Measurements from ENCODE around the gene ZC3H6. TPM values are rescaled to one million over a fixed set of nuclear protein-coding genes. Genes with fewer than 3 reads are reported as not detected.

The ZC3H6 gene
- total RNA-seq, 4 donors from 2014 or later: 1.6 to 9.0 (median 2.6) TPM

GRCh38 chr2:112304298-112304941, 29.0 kb downstream of the ZC3H6 start:
- 74 to 80% methylated on average over 2 of the region's 2 CpGs for WGBS, 2 donors
- Histone ChIP-seq H3K9me3 (no peaks in the 10 kb centered on the region), H3K36me3 (peaks cover 0 to 69% (median 2%) of the 10 kb centered on the region in 3 donors), H3K27me3 (no peaks in the 10 kb centered on the region), H3K27ac (peak overlapping the region in 3 of 4 donors; percentile 0 to 22 (median 11)), H3K4me3 (no peak overlapping the region), H3K4me1 (no peaks in the 10 kb centered on the region)
- intact Hi-C loops (cut with DNase I): no loop called here
- no peak for DNase-seq
- TF ChIP-seq POLR2A (IDR thresholded peaks at IDR 0.05) (no peak), CTCF (IDR thresholded peaks at IDR 0.05) (no peak)

GRCh38 chr2:112305132-112305531, 29.7 kb downstream of the ZC3H6 start:
- peaks cover 0 to 75% (median 2%) of the 10 kb centered on the region in 3 donors for H3K36me3 ChIP-seq
- intact Hi-C loops (cut with DNase I): no loop called here
- H3K4me1 ChIP-seq: no peaks in the 10 kb centered on the region
- no peaks in the 10 kb centered on the region for H3K27me3 ChIP-seq
- H3K4me3 ChIP-seq: no peak overlapping the region
- TF ChIP-seq CTCF (IDR thresholded peaks at IDR 0.05) (no peak), POLR2A (IDR thresholded peaks at IDR 0.05) (no peak)
- no peak overlapping the region for H3K27ac ChIP-seq
- H3K9me3 ChIP-seq: no peaks in the 10 kb centered on the region
- DNase-seq: no peak
- 95 to 100% methylated on average over 1 of the region's 1 CpG for WGBS, 2 donors

GRCh38 chr2:112310906-112311305, 35.5 kb downstream of the ZC3H6 start:
- intact Hi-C loops (cut with DNase I): no loop called here
- TF ChIP-seq CTCF (IDR thresholded peaks at IDR 0.05) (no peak), POLR2A (IDR thresholded peaks at IDR 0.05) (no peak)
- DNase-seq: no peak

DNA sequence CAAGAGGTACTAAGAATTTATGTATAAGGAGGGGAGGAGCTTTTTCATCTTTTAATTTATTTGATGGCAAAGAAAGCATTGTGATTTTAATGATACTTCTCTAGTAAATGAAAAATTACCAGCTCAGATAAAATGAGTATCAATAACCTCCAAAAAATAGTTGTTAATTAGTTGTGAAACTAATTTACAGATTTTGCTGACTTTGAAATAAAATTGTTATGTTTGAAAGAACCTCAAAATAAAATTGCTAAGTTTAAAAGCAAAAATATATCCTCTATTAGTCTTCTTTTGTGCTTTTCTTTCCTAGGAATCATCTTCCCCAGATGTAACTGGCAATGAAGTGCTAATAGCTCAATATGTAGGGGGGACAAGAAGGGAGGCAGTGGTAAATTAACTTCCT, 36.5 kb downstream of the ZC3H6 start:
- H3K4me3 ChIP-seq: no peak overlapping the region
- H3K27me3 ChIP-seq: no peaks in the 10 kb centered on the region
- TF ChIP-seq POLR2A (IDR thresholded peaks at IDR 0.05) (no peak), CTCF (IDR thresholded peaks at IDR 0.05) (no peak)
- H3K27ac ChIP-seq: no peak overlapping the region
- H3K9me3 ChIP-seq: no peaks in the 10 kb centered on the region
- peaks cover 0 to 8% (median 0%) of the 10 kb centered on the region in 3 donors for H3K4me1 ChIP-seq
- intact Hi-C loops (cut with DNase I): no loop called here
- peaks cover 0 to 54% (median 0%) of the 10 kb centered on the region in 3 donors for H3K36me3 ChIP-seq
- DNase-seq: no peak

More at GRCh38 chr2:112310906-112311305, 35.5 kb downstream of the ZC3H6 start:
- H3K27me3 ChIP-seq: no peaks in the 10 kb centered on the region
- peaks cover 0 to 8% (median 0%) of the 10 kb centered on the region in 3 donors for H3K4me1 ChIP-seq
- peaks cover 0 to 64% (median 0%) of the 10 kb centered on the region in 3 donors for H3K36me3 ChIP-seq
- H3K4me3 ChIP-seq: no peak overlapping the region
- H3K9me3 ChIP-seq: no peaks in the 10 kb centered on the region
- H3K27ac ChIP-seq: no peak overlapping the region

DNA sequence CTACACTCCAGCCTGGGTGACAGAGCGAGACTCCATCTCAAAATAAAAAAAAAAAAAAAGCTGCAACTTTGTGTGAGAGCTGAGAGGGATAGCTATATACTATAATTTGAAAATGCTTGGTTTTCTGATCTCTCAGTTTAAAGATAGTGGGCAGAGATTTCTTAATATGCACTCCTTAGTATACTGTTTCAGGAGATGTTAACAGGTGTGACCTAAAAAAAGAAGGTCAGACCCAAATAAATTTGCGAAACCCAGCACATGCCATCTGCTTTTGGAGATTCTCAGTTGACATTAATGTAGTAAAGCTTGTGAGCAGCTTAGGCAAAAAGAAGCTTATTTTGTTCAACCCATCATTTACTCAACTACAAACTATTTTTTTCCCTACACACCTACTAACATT, 37.4 kb downstream of the ZC3H6 start:
- no peaks in the 10 kb centered on the region for H3K27me3 ChIP-seq
- H3K27ac ChIP-seq: no peak overlapping the region
- DNase-seq: no peak
- no peak overlapping the region for H3K4me3 ChIP-seq
- peaks cover 0 to 45% (median 0%) of the 10 kb centered on the region in 3 donors for H3K36me3 ChIP-seq
- peaks cover 0 to 8% (median 0%) of the 10 kb centered on the region in 3 donors for H3K4me1 ChIP-seq
- H3K9me3 ChIP-seq: no peaks in the 10 kb centered on the region
- 96 to 98% methylated on average over 2 of the region's 2 CpGs for WGBS, 2 donors
- intact Hi-C loops (cut with DNase I): no loop called here
- TF ChIP-seq CTCF (IDR thresholded peaks at IDR 0.05): no peak
- no peak for TF ChIP-seq POLR2A (IDR thresholded peaks at IDR 0.05)
